GM19023 (cell line): ENCODE results near the gene NAGPA.
A peak's percentile ranks its signal among the peaks of the same experiment; 100 is the strongest.
"Not testable (repeated sequence)": the region's sequence is repeated elsewhere in the genome, so short reads cannot be mapped to it uniquely, and the experiment has no call there.

Source experiments
- ATAC-seq: cut with Tn5 transposase; IDR thresholded peaks from one replicate; pipeline ENCODE4 v1.9.1; 2021; ENCODE audit warnings: mild to moderate bottlenecking, moderate library complexity; ENCODE audit not compliant: unreplicated experiment

NAGPA gene

GRCh38 chr16:5033256-5034166 lies at the start of gene NAGPA:
Gene NAGPA (minus strand): TSS chr16:5033935. CDS start chr16:5033914, 21 bp downstream.
- ATAC-seq, result peak; percentile 88

- ATAC-seq, result not testable (repeated sequence)
Measured at GRCh38 chr16:5080996-5081395, 47.3 kb upstream of the NAGPA start.

GRCh38 chr16:5080461-5080860 lies 46.7 kb upstream of the NAGPA start:
- not testable (repeated sequence) for ATAC-seq

- no peak for ATAC-seq
Measured at GRCh38 chr16:5078626-5079025, 44.9 kb upstream of the NAGPA start.

- ATAC-seq, result no peak
Measured at GRCh38 chr16:5077304-5077703, 43.6 kb upstream of the NAGPA start.

GRCh38 chr16:5075637-5076036 lies 41.9 kb upstream of the NAGPA start:
- no peak for ATAC-seq

GRCh38 chr16:5073771-5074170 lies 40.0 kb upstream of the NAGPA start:
- ATAC-seq, result not testable (repeated sequence)

- ATAC-seq, result no peak
Measured at GRCh38 chr16:5073279-5073629, 39.5 kb upstream of the NAGPA start.

GRCh38 chr16:5072334-5073278 lies 38.9 kb upstream of the NAGPA start:
- no peak for ATAC-seq

- ATAC-seq, result peak; percentile 86
Measured at GRCh38 chr16:5071681-5072333, 38.1 kb upstream of the NAGPA start, which contains the start of gene ALG1. Gene ALG1 (plus strand): TSS chr16:5071843. CDS start chr16:5071850, 7 bp downstream.

GRCh38 chr16:5071341-5071680 lies 37.6 kb upstream of the NAGPA start:
- no peak for ATAC-seq

- no peak for ATAC-seq
Measured at GRCh38 chr16:5070431-5071186, 36.9 kb upstream of the NAGPA start.

GRCh38 chr16:5069854-5070253 lies 36.1 kb upstream of the NAGPA start:
- no peak for ATAC-seq

- no peak for ATAC-seq
Measured at GRCh38 chr16:5069048-5069447, 35.3 kb upstream of the NAGPA start.

- no peak for ATAC-seq
Measured at GRCh38 chr16:5066511-5066910, 32.8 kb upstream of the NAGPA start.

- no peak for ATAC-seq
Measured at GRCh38 chr16:5065813-5066212, 32.1 kb upstream of the NAGPA start, which contains the start of gene C16orf89. Gene C16orf89 (minus strand): TSS chr16:5065956. CDS start chr16:5065908, 48 bp downstream.

GRCh38 chr16:5065326-5065725 lies 31.6 kb upstream of the NAGPA start:
- no peak for ATAC-seq

- no peak for ATAC-seq
Measured at GRCh38 chr16:5064915-5065314, 31.2 kb upstream of the NAGPA start.

- ATAC-seq, result no peak
Measured at GRCh38 chr16:5062790-5063765, 29.3 kb upstream of the NAGPA start.
